ENCODE results near the gene OPCML. TPM values are rescaled to one million over a fixed set of nuclear protein-coding genes. Genes with fewer than 3 reads are reported as not detected.

OPCML gene
- total and polyA plus RNA-seq, 4 donors = 16.6 to 70.3 (median 58.1) TPM

GRCh38 chr11:133065847-133066485 lies 466.3 kb downstream of the OPCML start:
- H3K9me3 ChIP-seq (ENCODE audit: control insufficient read depth, insufficient read depth, low read length) = no peaks in the 10 kb centered on the region
- no peak for DNase-seq (ENCODE audit: low read depth in 4 of 6, low spot score in 6 of 6)
- 94% methylated on average over 10 of the region's 13 CpGs for WGBS (ENCODE audit: insufficient coverage)
- no peak overlapping the region for H3K27ac ChIP-seq (ENCODE audit: low read depth, low read length)
- H3K27me3 ChIP-seq (ENCODE audit: control insufficient read depth, insufficient read depth, low read length) = no peaks in the 10 kb centered on the region
- H3K4me3 ChIP-seq (ENCODE audit: low read depth, low read length) = no peak overlapping the region
- peaks cover 32% of the 10 kb centered on the region for H3K4me1 ChIP-seq (ENCODE audit: control insufficient read depth, insufficient read depth, low read length)
- H3K36me3 ChIP-seq (ENCODE audit: control insufficient read depth, insufficient read depth, low read length) = peaks cover 4% of the 10 kb centered on the region

- H3K27me3 ChIP-seq (ENCODE audit: control insufficient read depth, insufficient read depth, low read length) = no peaks in the 10 kb centered on the region
- peaks cover 29% of the 10 kb centered on the region for H3K4me1 ChIP-seq (ENCODE audit: control insufficient read depth, insufficient read depth, low read length)
- no peak for DNase-seq (ENCODE audit: low read depth in 4 of 6, low spot score in 6 of 6)
- H3K4me3 ChIP-seq (ENCODE audit: low read depth, low read length) = peak overlapping the region; percentile 55
- H3K36me3 ChIP-seq (ENCODE audit: control insufficient read depth, insufficient read depth, low read length) = peaks cover 4% of the 10 kb centered on the region
- WGBS (ENCODE audit: insufficient coverage) = 86% methylated on average over 15 of the region's 15 CpGs
- H3K27ac ChIP-seq (ENCODE audit: low read depth, low read length) = no peak overlapping the region
- no peaks in the 10 kb centered on the region for H3K9me3 ChIP-seq (ENCODE audit: control insufficient read depth, insufficient read depth, low read length)
These were observed 467.3 kb downstream of the OPCML start for GRCh38 chr11:133064961-133065360.

- Histone ChIP-seq H3K36me3 (ENCODE audit: control insufficient read depth, insufficient read depth, low read length) (peaks cover 4% of the 10 kb centered on the region), H3K27me3 (ENCODE audit: control insufficient read depth, insufficient read depth, low read length) (no peaks in the 10 kb centered on the region), H3K4me1 (ENCODE audit: control insufficient read depth, insufficient read depth, low read length) (peaks cover 27% of the 10 kb centered on the region), H3K9me3 (ENCODE audit: control insufficient read depth, insufficient read depth, low read length) (no peaks in the 10 kb centered on the region), H3K4me3 (ENCODE audit: low read depth, low read length) (peak overlapping the region; percentile 55), H3K27ac (ENCODE audit: low read depth, low read length) (peak overlapping the region; percentile 59)
- WGBS (ENCODE audit: insufficient coverage) = 2% methylated on average over 42 of the region's 44 CpGs
- DNase-seq (ENCODE audit: low read depth in 4 of 6, low spot score in 6 of 6) = peak; percentile 65 to 95 (median 77)
These were observed 468.0 kb downstream of the OPCML start for GRCh38 chr11:133064152-133064877.

GRCh38 chr11:133058501-133058900 lies 473.8 kb downstream of the OPCML start:
- no peaks in the 10 kb centered on the region for H3K36me3 ChIP-seq (ENCODE audit: control insufficient read depth, insufficient read depth, low read length)
- DNase-seq (ENCODE audit: low read depth in 4 of 6, low spot score in 6 of 6) = no peak
- H3K4me1 ChIP-seq (ENCODE audit: control insufficient read depth, insufficient read depth, low read length) = peaks cover 5% of the 10 kb centered on the region
- 63% methylated on average over 3 of the region's 8 CpGs for WGBS (ENCODE audit: insufficient coverage)
- H3K27ac ChIP-seq (ENCODE audit: low read depth, low read length) = no peak overlapping the region
- no peaks in the 10 kb centered on the region for H3K9me3 ChIP-seq (ENCODE audit: control insufficient read depth, insufficient read depth, low read length)
- H3K27me3 ChIP-seq (ENCODE audit: control insufficient read depth, insufficient read depth, low read length) = peaks cover 3% of the 10 kb centered on the region
- no peak overlapping the region for H3K4me3 ChIP-seq (ENCODE audit: low read depth, low read length)

- Histone ChIP-seq H3K4me1 (ENCODE audit: control insufficient read depth, insufficient read depth, low read length) (no peaks in the 10 kb centered on the region), H3K27me3 (ENCODE audit: control insufficient read depth, insufficient read depth, low read length) (peaks cover 8% of the 10 kb centered on the region), H3K9me3 (ENCODE audit: control insufficient read depth, insufficient read depth, low read length) (no peaks in the 10 kb centered on the region), H3K4me3 (ENCODE audit: low read depth, low read length) (no peak overlapping the region), H3K27ac (ENCODE audit: low read depth, low read length) (no peak overlapping the region), H3K36me3 (ENCODE audit: control insufficient read depth, insufficient read depth, low read length) (no peaks in the 10 kb centered on the region)
- peak in 2 of 6 donors; percentile 49 to 59 for DNase-seq (ENCODE audit: low read depth in 4 of 6, low spot score in 6 of 6)
- WGBS (ENCODE audit: insufficient coverage) = 76% methylated on average over 9 of the region's 9 CpGs
These were observed 479.1 kb downstream of the OPCML start for GRCh38 chr11:133053124-133053776.

- 58% methylated on average over 2 of the region's 2 CpGs for WGBS (ENCODE audit: insufficient coverage)
- peaks cover 8% of the 10 kb centered on the region for H3K27me3 ChIP-seq (ENCODE audit: control insufficient read depth, insufficient read depth, low read length)
- H3K4me3 ChIP-seq (ENCODE audit: low read depth, low read length) = no peak overlapping the region
- no peaks in the 10 kb centered on the region for H3K36me3 ChIP-seq (ENCODE audit: control insufficient read depth, insufficient read depth, low read length)
- H3K4me1 ChIP-seq (ENCODE audit: control insufficient read depth, insufficient read depth, low read length) = peaks cover 5% of the 10 kb centered on the region
- H3K9me3 ChIP-seq (ENCODE audit: control insufficient read depth, insufficient read depth, low read length) = no peaks in the 10 kb centered on the region
- H3K27ac ChIP-seq (ENCODE audit: low read depth, low read length) = no peak overlapping the region
- no peak for DNase-seq (ENCODE audit: low read depth in 4 of 6, low spot score in 6 of 6)
These were observed 479.8 kb downstream of the OPCML start for GRCh38 chr11:133052537-133052936.

- WGBS (ENCODE audit: insufficient coverage) = 73% methylated on average over 6 of the region's 11 CpGs
- no peaks in the 10 kb centered on the region for H3K36me3 ChIP-seq (ENCODE audit: control insufficient read depth, insufficient read depth, low read length)
- H3K4me1 ChIP-seq (ENCODE audit: control insufficient read depth, insufficient read depth, low read length) = peaks cover 11% of the 10 kb centered on the region
- H3K4me3 ChIP-seq (ENCODE audit: low read depth, low read length) = no peak overlapping the region
- peaks cover 8% of the 10 kb centered on the region for H3K27me3 ChIP-seq (ENCODE audit: control insufficient read depth, insufficient read depth, low read length)
- no peak overlapping the region for H3K27ac ChIP-seq (ENCODE audit: low read depth, low read length)
- DNase-seq (ENCODE audit: low read depth in 4 of 6, low spot score in 6 of 6) = no peak
- no peaks in the 10 kb centered on the region for H3K9me3 ChIP-seq (ENCODE audit: control insufficient read depth, insufficient read depth, low read length)
These were observed 482.9 kb downstream of the OPCML start for GRCh38 chr11:133049244-133050019.

GRCh38 chr11:133048270-133048669 lies 484.0 kb downstream of the OPCML start:
- Histone ChIP-seq H3K4me1 (ENCODE audit: control insufficient read depth, insufficient read depth, low read length) (peaks cover 12% of the 10 kb centered on the region), H3K4me3 (ENCODE audit: low read depth, low read length) (no peak overlapping the region), H3K27ac (ENCODE audit: low read depth, low read length) (no peak overlapping the region), H3K36me3 (ENCODE audit: control insufficient read depth, insufficient read depth, low read length) (no peaks in the 10 kb centered on the region), H3K9me3 (ENCODE audit: control insufficient read depth, insufficient read depth, low read length) (no peaks in the 10 kb centered on the region), H3K27me3 (ENCODE audit: control insufficient read depth, insufficient read depth, low read length) (peaks cover 5% of the 10 kb centered on the region)
- peak in 1 of 6 donors; percentile 62 for DNase-seq (ENCODE audit: low read depth in 4 of 6, low spot score in 6 of 6)
- WGBS (ENCODE audit: insufficient coverage) = 80% methylated on average over 1 of the region's 8 CpGs

- Histone ChIP-seq H3K36me3 (ENCODE audit: control insufficient read depth, insufficient read depth, low read length) (no peaks in the 10 kb centered on the region), H3K9me3 (ENCODE audit: control insufficient read depth, insufficient read depth, low read length) (no peaks in the 10 kb centered on the region), H3K4me1 (ENCODE audit: control insufficient read depth, insufficient read depth, low read length) (peaks cover 16% of the 10 kb centered on the region), H3K4me3 (ENCODE audit: low read depth, low read length) (no peak overlapping the region), H3K27me3 (ENCODE audit: control insufficient read depth, insufficient read depth, low read length) (peaks cover 5% of the 10 kb centered on the region), H3K27ac (ENCODE audit: low read depth, low read length) (no peak overlapping the region)
- no peak for DNase-seq (ENCODE audit: low read depth in 4 of 6, low spot score in 6 of 6)
- WGBS (ENCODE audit: insufficient coverage) = 41% methylated on average over 5 of the region's 5 CpGs
These were observed 484.6 kb downstream of the OPCML start for GRCh38 chr11:133047771-133048115.

Measured in spinal cord (tissue), 10 donors.